ENCODE results near the gene KRTAP5-4. TPM values are rescaled to one million over a fixed set of nuclear protein-coding genes. Genes with fewer than 3 reads are reported as not detected.
A peak's percentile ranks its signal among the peaks of the same experiment; 100 is the strongest.
"Not testable (repeated sequence)": the region's sequence is repeated elsewhere in the genome, so short reads cannot be mapped to it uniquely, and the experiment has no call there.

KRTAP5-4 gene
- polyA plus RNA-seq, 1 donor = not detected

GRCh38 chr11:1652771-1653540 is 31.0 kb upstream of the KRTAP5-4 start:
- Histone ChIP-seq H3K4me1 (ENCODE audit: control insufficient read depth, insufficient read depth, low read length) (peaks cover 32% of the 10 kb centered on the region), H3K9me3 (ENCODE audit: control insufficient read depth, low read depth, low read length) (peaks cover 3% of the 10 kb centered on the region), H3K4me3 (ENCODE audit: low read length) (no peak overlapping the region), H3K27ac (ENCODE audit: low read length) (no peak overlapping the region), H3K27me3 (ENCODE audit: control insufficient read depth, insufficient read depth, low read length) (no peaks in the 10 kb centered on the region), H3K36me3 (ENCODE audit: control insufficient read depth, insufficient read depth, low read length) (no peaks in the 10 kb centered on the region)
- DNase-seq = peak; percentile 53 to 56
- WGBS (ENCODE audit: insufficient coverage, low lambda C conversion rate) = no CpG with 5 or more reads among the region's 34 CpGs

GRCh38 chr11:1652442-1652770 is 30.5 kb upstream of the KRTAP5-4 start:
- no peaks in the 10 kb centered on the region for H3K27me3 ChIP-seq (ENCODE audit: control insufficient read depth, insufficient read depth, low read length)
- WGBS (ENCODE audit: insufficient coverage, low lambda C conversion rate) = 100% methylated on average over 1 of the region's 20 CpGs

GRCh38 chr11:1652026-1652425 is 30.1 kb upstream of the KRTAP5-4 start:
- no CpG with 5 or more reads among the region's 19 CpGs for WGBS (ENCODE audit: insufficient coverage, low lambda C conversion rate)
- H3K27ac ChIP-seq (ENCODE audit: low read length) = no peak overlapping the region

More at GRCh38 chr11:1652442-1652770, 30.5 kb upstream of the KRTAP5-4 start:
- H3K4me1 ChIP-seq (ENCODE audit: control insufficient read depth, insufficient read depth, low read length) = peaks cover 32% of the 10 kb centered on the region
- H3K27ac ChIP-seq (ENCODE audit: low read length) = no peak overlapping the region
- no peaks in the 10 kb centered on the region for H3K36me3 ChIP-seq (ENCODE audit: control insufficient read depth, insufficient read depth, low read length)
- peaks cover 3% of the 10 kb centered on the region for H3K9me3 ChIP-seq (ENCODE audit: control insufficient read depth, low read depth, low read length)
- DNase-seq = no peak
- no peak overlapping the region for H3K4me3 ChIP-seq (ENCODE audit: low read length)

GRCh38 chr11:1651411-1651980 is 29.6 kb upstream of the KRTAP5-4 start:
- H3K4me1 ChIP-seq (ENCODE audit: control insufficient read depth, insufficient read depth, low read length) = peaks cover 32% of the 10 kb centered on the region
- no peak overlapping the region for H3K4me3 ChIP-seq (ENCODE audit: low read length)
- H3K27me3 ChIP-seq (ENCODE audit: control insufficient read depth, insufficient read depth, low read length) = no peaks in the 10 kb centered on the region
- 86% methylated on average over 1 of the region's 7 CpGs for WGBS (ENCODE audit: insufficient coverage, low lambda C conversion rate)
- DNase-seq = no peak
- no peaks in the 10 kb centered on the region for H3K36me3 ChIP-seq (ENCODE audit: control insufficient read depth, insufficient read depth, low read length)
- peaks cover 3% of the 10 kb centered on the region for H3K9me3 ChIP-seq (ENCODE audit: control insufficient read depth, low read depth, low read length)
- no peak overlapping the region for H3K27ac ChIP-seq (ENCODE audit: low read length)

More at GRCh38 chr11:1652026-1652425, 30.1 kb upstream of the KRTAP5-4 start:
- no peaks in the 10 kb centered on the region for H3K36me3 ChIP-seq (ENCODE audit: control insufficient read depth, insufficient read depth, low read length)
- DNase-seq = no peak
- H3K4me1 ChIP-seq (ENCODE audit: control insufficient read depth, insufficient read depth, low read length) = peaks cover 32% of the 10 kb centered on the region
- no peaks in the 10 kb centered on the region for H3K27me3 ChIP-seq (ENCODE audit: control insufficient read depth, insufficient read depth, low read length)
- no peak overlapping the region for H3K4me3 ChIP-seq (ENCODE audit: low read length)
- peaks cover 3% of the 10 kb centered on the region for H3K9me3 ChIP-seq (ENCODE audit: control insufficient read depth, low read depth, low read length)

- no peak for DNase-seq
- Histone ChIP-seq H3K36me3 (ENCODE audit: control insufficient read depth, insufficient read depth, low read length) (no peaks in the 10 kb centered on the region), H3K4me3 (ENCODE audit: low read length) (no peak overlapping the region), H3K27me3 (ENCODE audit: control insufficient read depth, insufficient read depth, low read length) (no peaks in the 10 kb centered on the region), H3K9me3 (ENCODE audit: control insufficient read depth, low read depth, low read length) (peaks cover 3% of the 10 kb centered on the region), H3K27ac (ENCODE audit: low read length) (no peak overlapping the region), H3K4me1 (ENCODE audit: control insufficient read depth, insufficient read depth, low read length) (peaks cover 29% of the 10 kb centered on the region)
- WGBS (ENCODE audit: insufficient coverage, low lambda C conversion rate) = no CpG with 5 or more reads among the region's 5 CpGs
These were observed 29.0 kb upstream of the KRTAP5-4 start for GRCh38 chr11:1650918-1651262.

- H3K27me3 ChIP-seq (ENCODE audit: control insufficient read depth, insufficient read depth, low read length) = no peaks in the 10 kb centered on the region
- H3K4me1 ChIP-seq (ENCODE audit: control insufficient read depth, insufficient read depth, low read length) = peaks cover 22% of the 10 kb centered on the region
- DNase-seq = no peak
- H3K27ac ChIP-seq (ENCODE audit: low read length) = no peak overlapping the region
- H3K36me3 ChIP-seq (ENCODE audit: control insufficient read depth, insufficient read depth, low read length) = no peaks in the 10 kb centered on the region
- no CpG with 5 or more reads among the region's 15 CpGs for WGBS (ENCODE audit: insufficient coverage, low lambda C conversion rate)
- H3K4me3 ChIP-seq (ENCODE audit: low read length) = no peak overlapping the region
- peaks cover 3% of the 10 kb centered on the region for H3K9me3 ChIP-seq (ENCODE audit: control insufficient read depth, low read depth, low read length)
These were observed 28.3 kb upstream of the KRTAP5-4 start for GRCh38 chr11:1650034-1650917.

GRCh38 chr11:1648653-1649420 is 26.9 kb upstream of the KRTAP5-4 start:
- Histone ChIP-seq H3K36me3 (ENCODE audit: control insufficient read depth, insufficient read depth, low read length) (no peaks in the 10 kb centered on the region), H3K9me3 (ENCODE audit: control insufficient read depth, low read depth, low read length) (peaks cover 3% of the 10 kb centered on the region), H3K27ac (ENCODE audit: low read length) (no peak overlapping the region), H3K4me1 (ENCODE audit: control insufficient read depth, insufficient read depth, low read length) (peaks cover 9% of the 10 kb centered on the region), H3K4me3 (ENCODE audit: low read length) (no peak overlapping the region), H3K27me3 (ENCODE audit: control insufficient read depth, insufficient read depth, low read length) (no peaks in the 10 kb centered on the region)
- WGBS (ENCODE audit: insufficient coverage, low lambda C conversion rate) = 39% methylated on average over 2 of the region's 28 CpGs
- DNase-seq = no peak

- H3K36me3 ChIP-seq (ENCODE audit: control insufficient read depth, insufficient read depth, low read length) = no peaks in the 10 kb centered on the region
- H3K27ac ChIP-seq (ENCODE audit: low read length) = no peak overlapping the region
- 94% methylated on average over 2 of the region's 35 CpGs for WGBS (ENCODE audit: insufficient coverage, low lambda C conversion rate)
- peaks cover 4% of the 10 kb centered on the region for H3K4me1 ChIP-seq (ENCODE audit: control insufficient read depth, insufficient read depth, low read length)
- no peak overlapping the region for H3K4me3 ChIP-seq (ENCODE audit: low read length)
- H3K9me3 ChIP-seq (ENCODE audit: control insufficient read depth, low read depth, low read length) = peaks cover 3% of the 10 kb centered on the region
- no peaks in the 10 kb centered on the region for H3K27me3 ChIP-seq (ENCODE audit: control insufficient read depth, insufficient read depth, low read length)
- no peak for DNase-seq
These were observed 26.1 kb upstream of the KRTAP5-4 start for GRCh38 chr11:1647901-1648652.

- H3K9me3 ChIP-seq (ENCODE audit: control insufficient read depth, low read depth, low read length); H3K27ac ChIP-seq (ENCODE audit: low read length); DNase-seq; H3K4me1 ChIP-seq (ENCODE audit: control insufficient read depth, insufficient read depth, low read length); H3K27me3 ChIP-seq (ENCODE audit: control insufficient read depth, insufficient read depth, low read length); H3K4me3 ChIP-seq (ENCODE audit: low read length); H3K36me3 ChIP-seq (ENCODE audit: control insufficient read depth, insufficient read depth, low read length): not testable (repeated sequence)
- 83% methylated on average over 1 of the region's 10 CpGs for WGBS (ENCODE audit: insufficient coverage, low lambda C conversion rate)
These were observed 24.6 kb upstream of the KRTAP5-4 start for GRCh38 chr11:1646540-1646939.

Data from large intestine (tissue), 3 donors.